WTC11 (cell line): ENCODE results near the gene MITF.

Source experiments
- ELF4 ChIP-seq: sonication (generic); formaldehyde crosslinking; IDR thresholded peaks from 2 replicates; pipeline ENCODE4 v1.8.1; 2022; ENCODE audit warnings: low read depth, mild to moderate bottlenecking, moderate library complexity, missing genetic modification reagents
- SMAD3 ChIP-seq: sonication (generic); formaldehyde crosslinking; IDR thresholded peaks from 2 replicates; pipeline ENCODE4 v1.8.0; 2022; ENCODE audit warnings: missing genetic modification reagents, mild to moderate bottlenecking, borderline replicate concordance
- TF ChIP-seq, protein P1 (sequence below): fragments of 200-600 bp; IDR thresholded peaks from 2 replicates; pipeline ENCODE4 v1.8.0; 2022; ENCODE audit warnings: antibody characterized with exemption
- TF ChIP-seq, protein P2 (sequence below): sonication (generic); formaldehyde crosslinking; IDR thresholded peaks from 2 replicates; pipeline ENCODE4 v1.8.0; 2022; ENCODE audit warnings: mild to moderate bottlenecking, missing genetic modification reagents
- TF ChIP-seq, protein P3 (sequence below): fragments of 250-450 bp; sonication (Bioruptor Pico); IDR thresholded peaks from 2 replicates; pipeline ENCODE4 v1.9.0; 2021; ENCODE audit warnings: mild to moderate bottlenecking

- TF ChIP-seq, protein P1, sequence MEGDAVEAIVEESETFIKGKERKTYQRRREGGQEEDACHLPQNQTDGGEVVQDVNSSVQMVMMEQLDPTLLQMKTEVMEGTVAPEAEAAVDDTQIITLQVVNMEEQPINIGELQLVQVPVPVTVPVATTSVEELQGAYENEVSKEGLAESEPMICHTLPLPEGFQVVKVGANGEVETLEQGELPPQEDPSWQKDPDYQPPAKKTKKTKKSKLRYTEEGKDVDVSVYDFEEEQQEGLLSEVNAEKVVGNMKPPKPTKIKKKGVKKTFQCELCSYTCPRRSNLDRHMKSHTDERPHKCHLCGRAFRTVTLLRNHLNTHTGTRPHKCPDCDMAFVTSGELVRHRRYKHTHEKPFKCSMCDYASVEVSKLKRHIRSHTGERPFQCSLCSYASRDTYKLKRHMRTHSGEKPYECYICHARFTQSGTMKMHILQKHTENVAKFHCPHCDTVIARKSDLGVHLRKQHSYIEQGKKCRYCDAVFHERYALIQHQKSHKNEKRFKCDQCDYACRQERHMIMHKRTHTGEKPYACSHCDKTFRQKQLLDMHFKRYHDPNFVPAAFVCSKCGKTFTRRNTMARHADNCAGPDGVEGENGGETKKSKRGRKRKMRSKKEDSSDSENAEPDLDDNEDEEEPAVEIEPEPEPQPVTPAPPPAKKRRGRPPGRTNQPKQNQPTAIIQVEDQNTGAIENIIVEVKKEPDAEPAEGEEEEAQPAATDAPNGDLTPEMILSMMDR: no peak
- TF ChIP-seq SMAD3 (CRISPR knock-in tag): no peak
- TF ChIP-seq, protein P2, sequence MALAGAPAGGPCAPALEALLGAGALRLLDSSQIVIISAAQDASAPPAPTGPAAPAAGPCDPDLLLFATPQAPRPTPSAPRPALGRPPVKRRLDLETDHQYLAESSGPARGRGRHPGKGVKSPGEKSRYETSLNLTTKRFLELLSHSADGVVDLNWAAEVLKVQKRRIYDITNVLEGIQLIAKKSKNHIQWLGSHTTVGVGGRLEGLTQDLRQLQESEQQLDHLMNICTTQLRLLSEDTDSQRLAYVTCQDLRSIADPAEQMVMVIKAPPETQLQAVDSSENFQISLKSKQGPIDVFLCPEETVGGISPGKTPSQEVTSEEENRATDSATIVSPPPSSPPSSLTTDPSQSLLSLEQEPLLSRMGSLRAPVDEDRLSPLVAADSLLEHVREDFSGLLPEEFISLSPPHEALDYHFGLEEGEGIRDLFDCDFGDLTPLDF (CRISPR knock-in tag): no peak
- TF ChIP-seq, protein P3, sequence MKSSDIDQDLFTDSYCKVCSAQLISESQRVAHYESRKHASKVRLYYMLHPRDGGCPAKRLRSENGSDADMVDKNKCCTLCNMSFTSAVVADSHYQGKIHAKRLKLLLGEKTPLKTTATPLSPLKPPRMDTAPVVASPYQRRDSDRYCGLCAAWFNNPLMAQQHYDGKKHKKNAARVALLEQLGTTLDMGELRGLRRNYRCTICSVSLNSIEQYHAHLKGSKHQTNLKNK (CRISPR knock-in tag): no peak
- no peak for TF ChIP-seq ELF4 (CRISPR knock-in tag)
These were observed 26.3 kb upstream of the MITF start for GRCh38 chr3:69712933-69713332.
